HT-29 (cell line): Measurements from ENCODE around the gene CCNH. TPM values are rescaled to one million over a fixed set of nuclear protein-coding genes. Genes with fewer than 3 reads are reported as not detected.

Experiments
- DNase-seq: peaks from one replicate; pipeline ENCODE4 v3.0.0-alpha.2; 2015; ENCODE audit warnings: low spot score
- small RNA-seq: library from RNA; depleted of rRNA; stranded (forward); fragments of <200 nt; gene quantifications from one replicate; pipeline ENCODE3, GENCODE V24; 2014
- total RNA-seq: library from RNA; depleted of rRNA; stranded (reverse); fragments of >200 nt; shearing (Covaris generic); gene quantifications from 2 replicates; pipeline ENCODE4 v1.2.3, GENCODE V29; 2014; rRNA removed

Gene CCNH
- total RNA-seq, 1 experiment from 2014 or later: 39.5 TPM

DNA sequence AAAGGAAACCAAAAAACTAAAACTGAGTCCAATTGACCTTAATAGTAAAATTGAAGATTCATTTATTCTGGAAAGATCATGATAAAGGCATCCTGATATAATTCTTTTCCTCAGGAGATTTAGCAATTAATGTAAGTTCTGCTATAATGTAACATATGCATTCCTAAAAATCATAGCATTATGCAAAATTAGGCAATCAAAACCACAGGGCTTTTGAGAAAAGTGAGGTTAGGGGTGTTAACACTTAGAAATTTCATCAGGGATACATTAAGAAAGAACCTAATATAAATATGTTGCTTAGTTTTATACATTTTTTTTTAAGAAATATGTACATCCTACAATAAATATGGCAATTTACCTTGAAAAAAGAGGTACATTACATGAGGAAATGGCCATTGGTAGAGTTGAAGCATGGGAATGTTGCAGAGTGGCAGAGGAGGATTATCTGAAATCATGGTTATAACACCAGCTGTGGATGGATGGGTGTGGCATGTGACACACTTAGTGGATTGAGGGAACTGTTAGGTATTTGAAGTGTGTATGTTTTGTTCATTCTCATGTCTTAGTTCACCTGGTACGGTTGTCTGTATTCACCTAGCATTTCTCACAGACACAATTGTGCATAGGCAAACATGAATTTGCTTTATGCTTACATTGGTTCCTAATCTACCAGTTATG lies 51.1 kb downstream of the CCNH start:
- no peak for DNase-seq

DNA sequence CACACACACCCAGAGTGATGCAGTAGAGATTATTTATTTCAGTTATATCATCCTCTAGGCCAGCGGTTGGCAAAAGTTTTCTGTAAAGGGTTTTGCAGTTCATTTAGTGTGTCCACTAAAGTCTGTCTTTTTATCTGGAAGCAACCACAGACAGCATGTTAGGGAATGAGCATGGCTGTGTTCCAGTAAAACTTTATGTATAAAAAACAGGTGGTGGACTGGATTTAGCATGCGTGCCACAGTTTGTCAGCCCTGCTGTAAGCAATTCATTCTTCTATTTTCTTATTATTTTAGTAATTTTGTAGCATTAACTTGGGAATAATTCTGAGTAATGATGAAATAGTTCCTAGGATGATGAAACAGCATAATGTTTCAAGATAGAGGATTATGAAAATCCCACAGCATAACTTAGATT lies 51.7 kb downstream of the CCNH start:
- DNase-seq: no peak

- no peak for DNase-seq
Measured at GRCh38 chr5:87360132-87360531, 52.6 kb downstream of the CCNH start.

- DNase-seq: no peak
Measured at GRCh38 chr5:87359106-87359505, 53.6 kb downstream of the CCNH start.

DNA sequence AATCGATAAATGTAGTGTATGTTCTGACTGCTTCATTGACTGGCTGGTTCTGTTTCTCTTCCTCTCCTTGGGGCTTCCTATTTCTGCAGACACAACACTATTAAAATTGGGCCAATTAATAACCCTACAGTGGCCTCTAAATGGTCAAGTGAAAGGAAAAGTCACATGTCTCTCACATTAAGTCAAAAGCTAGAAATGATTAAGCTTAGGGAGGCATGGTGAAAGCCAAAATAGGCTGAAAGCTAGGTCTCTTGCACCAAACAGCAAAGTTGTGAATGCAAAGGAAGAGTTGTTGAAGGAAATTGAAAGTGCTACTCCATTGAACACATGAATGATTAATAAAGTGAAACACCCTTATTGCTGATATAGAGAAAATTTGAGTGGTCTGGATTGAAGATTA lies 58.2 kb downstream of the CCNH start:
- no peak for DNase-seq

GRCh38 chr5:87347841-87348240 lies 64.9 kb downstream of the CCNH start:
- no peak for DNase-seq

DNA sequence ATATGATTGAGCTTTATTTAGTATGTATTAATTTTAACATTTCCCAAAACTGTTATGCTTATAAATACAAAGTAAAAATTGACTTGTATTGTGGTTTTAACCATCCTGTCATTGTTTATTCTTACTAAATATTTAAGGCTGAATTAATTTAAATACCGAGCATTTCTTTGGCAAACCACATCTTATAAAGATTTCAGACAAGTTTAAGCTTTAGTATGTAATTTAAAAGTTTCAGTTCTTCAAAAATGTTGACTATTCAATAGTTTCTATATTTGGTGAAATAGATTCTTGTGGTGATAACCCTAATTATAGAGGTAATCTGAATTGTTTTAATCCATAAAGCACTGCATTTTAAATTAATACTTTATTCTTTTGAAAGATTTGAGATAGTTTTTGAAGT lies 65.5 kb downstream of the CCNH start:
- no peak for DNase-seq

Small RNA genes within 50 kb of the gene (small RNA-seq; reads per million reads assigned to genes)
- gene RNU6-727P: not detected

Other genes with a start within 250 kb of the CCNH start
- 26.4 and 27.7 TPM in 2 replicates for gene RASA1, start 145.0 kb downstream of the CCNH start, total RNA-seq